ENCODE data around the gene EARS2. TPM values are rescaled to one million over a fixed set of nuclear protein-coding genes. Genes with fewer than 3 reads are reported as not detected.

Gene EARS2
- polyA plus RNA-seq, 1 donor from 2014 or later, result 14.4 TPM

- H3K27ac Mint-ChIP-seq, result peak overlapping the region; percentile 45 to 93 (median 85)
- no peaks in the 10 kb centered on the region for H3K9me3 Mint-ChIP-seq
- H3K4me3 Mint-ChIP-seq, result no peak overlapping the region
- peaks cover 1% of the 10 kb centered on the region for H3K36me3 Mint-ChIP-seq
- H3K4me1 Mint-ChIP-seq, result peaks cover 2 to 4% (median 4%) of the 10 kb centered on the region in 3 donors
- H3K27me3 Mint-ChIP-seq, result no peaks in the 10 kb centered on the region
Measured at GRCh38 chr16:23479138-23479537, 78.0 kb downstream of the EARS2 start.

GRCh38 chr16:23478566-23478965, 78.6 kb downstream of the EARS2 start:
- peaks cover 1% of the 10 kb centered on the region for H3K36me3 Mint-ChIP-seq
- H3K27ac Mint-ChIP-seq, result peak overlapping the region in 2 of 3 donors; percentile 32 to 93
- no peaks in the 10 kb centered on the region for H3K9me3 Mint-ChIP-seq
- H3K4me3 Mint-ChIP-seq, result no peak overlapping the region
- H3K27me3 Mint-ChIP-seq, result no peaks in the 10 kb centered on the region
- peaks cover 2 to 4% (median 4%) of the 10 kb centered on the region in 3 donors for H3K4me1 Mint-ChIP-seq

DNA sequence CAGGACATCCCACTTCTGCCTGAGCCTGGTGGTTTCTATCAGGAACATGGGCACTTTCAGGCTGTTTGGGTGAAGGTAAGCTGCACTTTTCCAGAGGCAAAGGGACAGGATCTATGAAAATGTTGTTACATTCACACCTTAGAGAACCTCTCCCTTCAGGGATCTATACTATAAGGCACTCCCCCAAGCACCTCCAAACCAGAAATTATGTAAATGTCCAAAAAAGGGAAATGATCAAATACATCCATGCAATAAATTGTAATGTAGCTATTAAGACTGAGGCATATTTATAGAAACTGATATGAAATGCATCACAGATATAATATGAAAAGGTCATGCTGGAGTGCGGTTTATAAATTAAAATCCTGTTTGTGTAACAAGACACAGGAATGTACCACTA, 80.9 kb downstream of the EARS2 start:
- peak overlapping the region in 2 of 3 donors; percentile 13 to 29 for H3K27ac Mint-ChIP-seq
- H3K4me3 Mint-ChIP-seq, result no peak overlapping the region
- H3K27me3 Mint-ChIP-seq, result no peaks in the 10 kb centered on the region
- no peaks in the 10 kb centered on the region for H3K9me3 Mint-ChIP-seq
- H3K36me3 Mint-ChIP-seq, result peaks cover 1% of the 10 kb centered on the region
- H3K4me1 Mint-ChIP-seq, result peaks cover 0 to 4% (median 0%) of the 10 kb centered on the region in 3 donors

Other genes with a start within 250 kb of the EARS2 start
- 7.1 TPM for gene COG7, start 104.2 kb downstream of the EARS2 start, polyA plus RNA-seq
- 219 TPM for gene GGA2, start 46.9 kb downstream of the EARS2 start, polyA plus RNA-seq
- 12.4 TPM for gene UBFD1, start 377 bp upstream of the EARS2 start, polyA plus RNA-seq
- 170 TPM for gene NDUFAB1, start 39.0 kb upstream of the EARS2 start, polyA plus RNA-seq
- 6.4 TPM for gene PALB2, start 84.0 kb upstream of the EARS2 start, polyA plus RNA-seq
- gene DCTN5, start 84.1 kb upstream of the EARS2 start, polyA plus RNA-seq, result 57.5 TPM
- 0.53 TPM for gene PLK1, start 121.5 kb upstream of the EARS2 start, polyA plus RNA-seq
- gene ERN2, start 155.9 kb upstream of the EARS2 start, polyA plus RNA-seq, result not detected
- gene CHP2, start 197.7 kb upstream of the EARS2 start, polyA plus RNA-seq, result not detected